HUDEP-2 (cell line): ENCODE data around the gene SCNN1A.

Experiments used
- DNase-seq, 76 experiments: peaks; one replicate each; lab custom pipeline; 2025; ENCODE audit not compliant: unreplicated experiment in 76 of 76; lab: John Stamatoyannopoulos, UW

SCNN1A gene

GRCh38 chr12:6335451-6336078 lies 39.8 kb downstream of the SCNN1A start:
- DNase-seq, result peak in 46 of 76 experiments; percentile 13 to 71 (median 40)

- no peak for DNase-seq
Observed at GRCh38 chr12:6334940-6335450, 40.4 kb downstream of the SCNN1A start.

GRCh38 chr12:6334359-6334758 lies 41.0 kb downstream of the SCNN1A start:
- DNase-seq, result no peak

GRCh38 chr12:6333566-6333965 lies 41.8 kb downstream of the SCNN1A start:
- no peak for DNase-seq

- DNase-seq, result no peak
Observed at GRCh38 chr12:6333029-6333428, 42.3 kb downstream of the SCNN1A start.

- no peak for DNase-seq
Observed at GRCh38 chr12:6332459-6332858, 42.9 kb downstream of the SCNN1A start.

- DNase-seq, result no peak
Observed at GRCh38 chr12:6330999-6331714, 44.2 kb downstream of the SCNN1A start.

GRCh38 chr12:6330192-6330591 lies 45.2 kb downstream of the SCNN1A start:
- DNase-seq, result no peak

- no peak for DNase-seq
Observed at GRCh38 chr12:6329703-6330064, 45.7 kb downstream of the SCNN1A start.

- no peak for DNase-seq
Observed at GRCh38 chr12:6328945-6329702, 46.2 kb downstream of the SCNN1A start.

- DNase-seq, result no peak
Observed at GRCh38 chr12:6328045-6328779, 47.2 kb downstream of the SCNN1A start.

- DNase-seq, result no peak
Observed at GRCh38 chr12:6327229-6328041, 47.9 kb downstream of the SCNN1A start.

- DNase-seq, result peak in 14 of 76 experiments; percentile 2 to 50 (median 14)
Observed at GRCh38 chr12:6326316-6327228, 48.8 kb downstream of the SCNN1A start.

- no peak for DNase-seq
Observed at GRCh38 chr12:6324936-6325750, 50.2 kb downstream of the SCNN1A start.

GRCh38 chr12:6323995-6324711 lies 51.2 kb downstream of the SCNN1A start:
- no peak for DNase-seq

GRCh38 chr12:6323340-6323994 lies 51.9 kb downstream of the SCNN1A start:
- DNase-seq, result peak in 33 of 76 experiments; percentile 6 to 62 (median 34)

- no peak for DNase-seq
Observed at GRCh38 chr12:6322969-6323339, 52.4 kb downstream of the SCNN1A start.
